Activated CD4-positive, alpha-beta memory T cell treated with anti-CD3 and anti-CD28 coated beads for 36 hours (primary cell): ENCODE results near the gene TBC1D8. TPM values are rescaled to one million over a fixed set of nuclear protein-coding genes. Genes with fewer than 3 reads are reported as not detected.

Experiments used
- CTCF ChIA-PET: fragments of 350-600 bp; sonication (Branson Sonifier 250); formaldehyde crosslinking; loops from one replicate; lab custom pipeline; 2021; ENCODE audit warnings: antibody characterized with exemption, inconsistent platforms; lab: Charles Lee
- POLR2A ChIA-PET: fragments of 350-600 bp; sonication (Branson Sonifier 250); formaldehyde crosslinking; loops from one replicate; lab custom pipeline; 2021; ENCODE audit warnings: antibody characterized with exemption; lab: Charles Lee
- DNase-seq: peaks from one replicate; pipeline ENCODE4 v3.0.0-alpha.2; 2020
- H3K27ac Mint-ChIP-seq: one replicate; pipeline ENCODE4 v1.8.0; 2021; ENCODE audit warnings: mixed read lengths
- H3K27me3 Mint-ChIP-seq: one replicate; pipeline ENCODE4 v1.8.0; 2021; ENCODE audit warnings: mixed read lengths
- H3K36me3 Mint-ChIP-seq: one replicate; pipeline ENCODE4 v1.8.0; 2021; ENCODE audit warnings: mixed read lengths
- H3K4me1 Mint-ChIP-seq: one replicate; pipeline ENCODE4 v1.8.0; 2021; ENCODE audit warnings: low read depth, mixed read lengths
- H3K4me3 Mint-ChIP-seq: one replicate; pipeline ENCODE4 v1.8.0; 2021; ENCODE audit warnings: mild to moderate bottlenecking, mixed read lengths
- H3K9me3 Mint-ChIP-seq: one replicate; pipeline ENCODE4 v1.8.0; 2021; ENCODE audit warnings: mixed read lengths
- intact Hi-C: fragments of 100-400 bp; cut with micrococcal nuclease; formaldehyde crosslinking; loops from one replicate; pipeline ENCODE4 v1.15.1; 2023
- total RNA-seq, 2 experiments: library from RNA; stranded (reverse); gene quantifications; one replicate each; pipeline ENCODE4 v1.2.3, GENCODE V29; 2021

Gene TBC1D8
- total RNA-seq, 2 experiments from 2014 or later: 1.5 to 1.6 TPM

DNA sequence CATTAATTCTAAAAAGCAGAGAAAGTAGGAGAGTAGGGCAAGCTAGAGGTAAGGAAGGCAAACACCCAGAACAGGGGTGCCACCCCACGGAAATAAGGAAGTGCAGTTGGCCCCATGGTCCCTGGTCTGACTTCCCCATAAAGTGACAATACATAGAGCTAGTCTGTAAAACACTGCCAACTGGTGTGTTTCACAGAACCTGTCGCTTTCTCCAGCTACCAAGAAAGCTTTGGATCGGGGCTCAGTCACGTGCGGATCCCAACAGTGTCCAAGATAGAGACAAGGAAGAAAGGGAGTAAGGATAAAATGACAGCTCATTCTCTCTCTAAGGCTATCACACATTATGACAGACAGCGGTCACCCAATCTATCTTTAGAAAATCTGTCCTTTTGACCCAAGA is 36.4 kb downstream of the TBC1D8 start:
- intact Hi-C loops: no loop called here
- Mint-ChIP-seq H3K4me3 (no peak overlapping the region), H3K27me3 (peaks cover 2% of the 10 kb centered on the region), H3K27ac (no peak overlapping the region), H3K9me3 (no peaks in the 10 kb centered on the region), H3K4me1 (no peaks in the 10 kb centered on the region), H3K36me3 (no peaks in the 10 kb centered on the region)
- DNase-seq: no peak
- POLR2A ChIA-PET: no interaction called here
- CTCF ChIA-PET: no interaction called here

- H3K36me3 Mint-ChIP-seq: no peaks in the 10 kb centered on the region
- no peak for DNase-seq
- intact Hi-C loops: no loop called here
- POLR2A ChIA-PET: no interaction called here
- H3K4me1 Mint-ChIP-seq: no peaks in the 10 kb centered on the region
- CTCF ChIA-PET: no interaction called here
- no peaks in the 10 kb centered on the region for H3K9me3 Mint-ChIP-seq
- H3K27ac Mint-ChIP-seq: no peak overlapping the region
- H3K4me3 Mint-ChIP-seq: no peak overlapping the region
- H3K27me3 Mint-ChIP-seq: peaks cover 2% of the 10 kb centered on the region
Measured at GRCh38 chr2:101114268-101114783, 36.9 kb downstream of the TBC1D8 start.

DNA sequence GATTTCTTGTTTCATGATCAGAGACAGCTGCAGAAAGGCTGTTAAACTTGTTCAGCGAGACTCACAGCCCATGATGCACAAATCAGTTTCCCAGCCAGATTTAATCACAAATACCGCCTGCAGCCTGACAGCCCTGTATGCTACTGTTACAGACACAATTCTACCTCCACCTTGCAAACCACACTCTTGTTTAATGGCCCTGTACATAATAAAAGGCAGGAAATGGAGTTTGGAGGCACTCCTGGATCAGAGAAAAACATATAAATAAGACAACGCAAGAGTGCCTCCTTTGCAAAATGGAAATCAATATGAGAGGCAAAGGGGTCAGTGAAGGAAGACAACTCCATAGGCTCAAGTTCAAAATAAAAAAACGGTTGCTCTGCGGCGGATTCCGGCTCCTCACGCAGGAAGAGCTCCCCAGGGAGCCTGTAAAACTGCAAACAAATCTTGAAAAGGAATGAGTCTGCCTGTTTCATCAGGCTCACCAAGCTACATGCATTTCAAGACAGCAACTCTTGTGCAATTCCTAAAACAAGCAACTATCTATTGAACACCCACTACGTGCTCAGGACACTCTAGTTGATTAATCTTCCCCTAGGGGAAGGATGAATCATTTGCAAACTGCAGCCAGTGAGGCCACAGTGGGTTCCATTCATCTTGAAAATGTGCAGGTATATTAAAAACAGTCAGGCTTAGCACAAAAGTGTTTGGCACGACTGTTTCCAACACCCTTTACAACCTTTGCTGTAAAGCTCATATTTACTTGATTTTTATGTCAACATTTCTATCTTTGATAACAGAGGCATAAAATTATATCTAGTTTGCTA is 37.5 kb downstream of the TBC1D8 start:
- H3K27me3 Mint-ChIP-seq: peaks cover 2% of the 10 kb centered on the region
- CTCF ChIA-PET: no interaction called here
- POLR2A ChIA-PET: no interaction called here
- DNase-seq: no peak
- no peaks in the 10 kb centered on the region for H3K36me3 Mint-ChIP-seq
- intact Hi-C loops: no loop called here
- no peak overlapping the region for H3K27ac Mint-ChIP-seq
- no peak overlapping the region for H3K4me3 Mint-ChIP-seq
- no peaks in the 10 kb centered on the region for H3K9me3 Mint-ChIP-seq
- no peaks in the 10 kb centered on the region for H3K4me1 Mint-ChIP-seq

- Mint-ChIP-seq H3K36me3 (no peaks in the 10 kb centered on the region), H3K4me1 (no peaks in the 10 kb centered on the region), H3K27me3 (peaks cover 2% of the 10 kb centered on the region), H3K27ac (no peak overlapping the region), H3K4me3 (no peak overlapping the region), H3K9me3 (no peaks in the 10 kb centered on the region)
- POLR2A ChIA-PET: no interaction called here
- CTCF ChIA-PET: no interaction called here
- intact Hi-C loops: no loop called here
- DNase-seq: no peak
Measured at GRCh38 chr2:101112772-101113157, 38.4 kb downstream of the TBC1D8 start.

GRCh38 chr2:101111917-101112771 is 39.0 kb downstream of the TBC1D8 start:
- intact Hi-C loops: no loop called here
- H3K36me3 Mint-ChIP-seq: no peaks in the 10 kb centered on the region
- H3K27ac Mint-ChIP-seq: no peak overlapping the region
- POLR2A ChIA-PET: no interaction called here
- DNase-seq: no peak
- H3K27me3 Mint-ChIP-seq: peaks cover 2% of the 10 kb centered on the region
- H3K4me1 Mint-ChIP-seq: no peaks in the 10 kb centered on the region
- CTCF ChIA-PET: no interaction called here
- H3K9me3 Mint-ChIP-seq: no peaks in the 10 kb centered on the region
- no peak overlapping the region for H3K4me3 Mint-ChIP-seq

GRCh38 chr2:101111262-101111838 is 39.8 kb downstream of the TBC1D8 start:
- ChIA-PET CTCF (no interaction called here), POLR2A (no interaction called here)
- H3K27me3 Mint-ChIP-seq: peaks cover 2% of the 10 kb centered on the region
- H3K36me3 Mint-ChIP-seq: no peaks in the 10 kb centered on the region
- H3K4me3 Mint-ChIP-seq: no peak overlapping the region
- no peak for DNase-seq
- H3K27ac Mint-ChIP-seq: no peak overlapping the region
- no peaks in the 10 kb centered on the region for H3K9me3 Mint-ChIP-seq
- intact Hi-C loops: no loop called here
- no peaks in the 10 kb centered on the region for H3K4me1 Mint-ChIP-seq

DNA sequence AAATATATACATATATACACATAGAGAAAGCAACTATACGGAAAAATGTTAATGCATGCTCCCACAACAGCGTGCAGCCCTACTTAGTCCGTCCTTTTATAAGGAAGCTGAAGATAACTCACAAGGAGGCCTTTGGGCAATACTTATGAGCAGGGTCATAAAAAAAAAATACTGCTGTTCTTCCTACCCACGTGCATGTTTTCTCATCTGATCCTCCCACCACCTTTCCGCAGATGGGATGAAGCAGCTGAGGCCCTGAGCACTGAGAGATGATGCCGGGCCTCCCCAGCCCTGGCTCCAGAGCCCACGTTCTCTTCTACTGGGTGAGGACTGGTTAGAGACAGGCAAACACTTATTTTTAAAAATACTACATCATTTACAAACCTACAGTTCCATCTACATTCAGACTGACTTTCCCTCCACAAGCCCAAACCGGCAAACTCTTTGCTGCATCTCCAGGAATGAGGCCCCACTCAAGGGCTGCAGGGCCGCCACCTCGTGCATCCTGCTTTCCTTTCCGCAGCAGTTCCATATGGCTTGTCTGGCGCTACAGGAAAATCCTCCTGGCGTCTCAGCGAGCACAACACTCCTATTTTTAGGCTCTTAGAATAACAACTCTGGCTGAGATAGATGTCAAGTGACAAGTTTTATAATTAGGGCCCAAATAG is 41.6 kb downstream of the TBC1D8 start:
- H3K27ac Mint-ChIP-seq: no peak overlapping the region
- ChIA-PET POLR2A (no interaction called here), CTCF (no interaction called here)
- H3K27me3 Mint-ChIP-seq: peaks cover 2% of the 10 kb centered on the region
- no peak overlapping the region for H3K4me3 Mint-ChIP-seq
- no peaks in the 10 kb centered on the region for H3K36me3 Mint-ChIP-seq
- no peak for DNase-seq
- H3K4me1 Mint-ChIP-seq: no peaks in the 10 kb centered on the region
- intact Hi-C loops: no loop called here
- no peaks in the 10 kb centered on the region for H3K9me3 Mint-ChIP-seq

DNA sequence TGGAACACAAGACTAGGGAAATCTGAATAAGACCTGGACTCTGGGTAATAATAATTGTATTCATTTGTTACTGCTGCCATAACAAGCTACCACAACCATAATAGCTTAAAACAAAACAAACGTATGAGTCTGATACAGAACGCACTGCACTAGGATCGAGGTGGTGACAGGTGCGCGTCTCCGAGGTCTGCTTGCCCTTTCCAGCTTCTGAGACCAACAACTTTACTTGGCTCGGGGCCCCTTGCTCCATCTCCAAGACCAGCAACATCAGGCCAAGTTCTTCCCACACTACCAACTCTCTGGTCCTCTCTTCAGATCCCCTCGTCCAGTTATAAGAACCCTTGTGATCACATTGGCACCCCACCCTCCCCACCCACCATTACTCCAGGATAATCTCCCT is 42.8 kb downstream of the TBC1D8 start:
- Mint-ChIP-seq H3K36me3 (no peaks in the 10 kb centered on the region), H3K4me1 (no peaks in the 10 kb centered on the region), H3K27ac (no peak overlapping the region), H3K4me3 (no peak overlapping the region), H3K9me3 (no peaks in the 10 kb centered on the region), H3K27me3 (peaks cover 2% of the 10 kb centered on the region)
- intact Hi-C loops: no loop called here
- ChIA-PET POLR2A (no interaction called here), CTCF (no interaction called here)
- no peak for DNase-seq

DNA sequence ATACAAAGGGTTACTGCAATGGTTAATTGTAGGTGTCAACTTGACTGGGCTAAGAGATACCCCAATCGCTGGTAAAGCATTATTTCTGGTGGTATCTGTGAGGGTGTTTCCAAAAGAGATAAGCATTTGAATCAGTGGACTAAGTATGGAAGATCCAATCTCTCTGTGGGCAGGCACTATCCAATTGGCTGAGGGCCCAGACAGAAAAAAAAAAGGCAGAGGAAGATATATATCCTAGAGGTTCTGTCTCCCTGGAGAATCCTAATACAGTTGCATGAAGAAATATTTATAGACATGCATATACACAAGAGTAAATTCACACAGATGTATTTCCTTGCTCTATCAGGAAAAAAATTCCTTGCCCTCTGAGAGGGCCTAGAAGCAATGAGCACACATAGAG is 43.9 kb downstream of the TBC1D8 start:
- Mint-ChIP-seq H3K27me3 (no peaks in the 10 kb centered on the region), H3K4me3 (no peak overlapping the region), H3K9me3 (peaks cover 8% of the 10 kb centered on the region), H3K4me1 (no peaks in the 10 kb centered on the region), H3K36me3 (peaks cover 4% of the 10 kb centered on the region), H3K27ac (no peak overlapping the region)
- ChIA-PET CTCF (no interaction called here), POLR2A (no interaction called here)
- DNase-seq: no peak
- intact Hi-C loops: no loop called here

GRCh38 chr2:101106453-101107181 is 44.6 kb downstream of the TBC1D8 start:
- CTCF ChIA-PET: interaction anchor here (0.7 kb wide), 1 partner anchor 430 kb away, joined by 3 read pairs; no protein-coding TSS in a partner anchor
- intact Hi-C loops: no loop called here
- POLR2A ChIA-PET: no interaction called here
- H3K9me3 Mint-ChIP-seq: peaks cover 10% of the 10 kb centered on the region
- H3K27me3 Mint-ChIP-seq: no peaks in the 10 kb centered on the region
- H3K4me1 Mint-ChIP-seq: no peaks in the 10 kb centered on the region
- peaks cover 5% of the 10 kb centered on the region for H3K36me3 Mint-ChIP-seq
- no peak overlapping the region for H3K4me3 Mint-ChIP-seq
- H3K27ac Mint-ChIP-seq: no peak overlapping the region
- no peak for DNase-seq

- no peak overlapping the region for H3K4me3 Mint-ChIP-seq
- ChIA-PET CTCF (no interaction called here), POLR2A (no interaction called here)
- DNase-seq: no peak
- H3K27ac Mint-ChIP-seq: no peak overlapping the region
- intact Hi-C loops: no loop called here
- H3K4me1 Mint-ChIP-seq: no peaks in the 10 kb centered on the region
- H3K9me3 Mint-ChIP-seq: peaks cover 19% of the 10 kb centered on the region
- peaks cover 13% of the 10 kb centered on the region for H3K36me3 Mint-ChIP-seq
- no peaks in the 10 kb centered on the region for H3K27me3 Mint-ChIP-seq
Measured at GRCh38 chr2:101105654-101106053, 45.5 kb downstream of the TBC1D8 start.
